ENCODE results near the gene UBE3A.

DNA sequence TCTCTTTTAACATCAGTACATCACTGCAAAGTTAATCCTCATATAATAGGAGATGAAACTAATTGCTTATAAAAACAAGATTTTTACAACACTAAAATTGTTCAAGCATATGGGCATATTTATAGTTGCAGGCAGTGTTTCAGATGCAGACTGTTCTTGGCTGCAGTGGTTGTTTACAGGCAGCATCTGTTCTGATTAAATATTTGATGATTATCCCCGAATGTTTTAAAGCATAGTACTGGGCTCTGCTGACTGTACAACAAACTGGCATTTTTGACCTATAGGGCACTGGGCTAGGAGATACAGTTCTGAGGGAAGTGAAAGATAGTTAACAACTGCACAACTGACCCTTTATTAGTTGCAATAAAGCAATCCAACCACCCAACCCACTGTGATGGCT lies 113.6 kb downstream of the UBE3A start:
- TF ChIP-seq CTCF (IDR thresholded peaks at IDR 0.05), result no peak
- TF ChIP-seq POLR2A (IDR thresholded peaks at IDR 0.05), result no peak
- no peak for TF ChIP-seq POLR2AphosphoS5 (IDR thresholded peaks at IDR 0.05)
